HepG2 (cell line): ENCODE measurements around the gene NTM. TPM values are rescaled to one million over a fixed set of nuclear protein-coding genes. Genes with fewer than 3 reads are reported as not detected.

ENCODE experiments used
- ATAC-seq: fragments of 200-7000 bp; cut with Tn5 transposase; 3 replicates; pipeline ENCODE4 v1.9.1; 2020; ENCODE audit warnings: mild to moderate bottlenecking, moderate library complexity
- BruUV-seq: library from RNA; stranded (reverse); fragments of 400-500 nt; replicated peaks from 2 replicates; lab custom pipeline; 2021; lab: Mats Ljungman, UMichigan
- CTCF ChIA-PET: fragments of 300-600 bp; formaldehyde crosslinking; extraction: SDS; loops from one replicate; lab custom pipeline; 2021; ENCODE audit warnings: low total read pairs, inconsistent platforms, low intra/inter-chr PET ratio; lab: Yijun Ruan, JAX
- POLR2A ChIA-PET: fragments of 350-600 bp; sonication (Branson Sonifier 250); formaldehyde crosslinking; loops from one replicate; lab custom pipeline; 2020; ENCODE audit warnings: antibody characterized with exemption, inconsistent platforms; lab: Yijun Ruan, JAX
- DNase-seq: peaks from one replicate; pipeline ENCODE4 v3.0.0-alpha.2; 2015; ENCODE audit warnings: low spot score
- FAIRE-seq: peaks from 3 replicates; lab custom pipeline; 2011; peaks lifted over from hg19 to GRCh38; lab: Jason Lieb, UNC
- H2AFZ ChIP-seq: one replicate; pipeline ENCODE4 v1.6.1; 2011; ENCODE audit warnings: low read length, inconsistent platforms
- H3K27ac ChIP-seq: fragments of 300-600 bp; 3 replicates; pipeline ENCODE4 v1.8.0; 2011; ENCODE audit warnings: mixed run types, mild to moderate bottlenecking, mixed read lengths, low read length, inconsistent platforms; ENCODE audit not compliant: insufficient read depth; ENCODE audit errors: extremely low read length
- H3K27me3 ChIP-seq, 2 experiments: fragments of 200-600 bp in 1 of 2; 2 replicates in 1 of 2; 3 replicates in 1 of 2; pipeline versions ENCODE4 v1.6.0 to v1.8.0; 2011; ENCODE audit warnings: low read length in 2 of 2, mild to moderate bottlenecking in 2 of 2, moderate library complexity in 2 of 2, inconsistent platforms in 1 of 2; ENCODE audit not compliant: insufficient read depth in 2 of 2, control insufficient read depth in 1 of 2
- H3K36me3 ChIP-seq, 2 experiments: fragments of 200-600 bp in 1 of 2; replicated peaks in 1 of 2; 2 replicates in 1 of 2; 3 replicates in 1 of 2; pipeline versions ENCODE4 v1.5.1 to v1.8.0; 2011; ENCODE audit warnings: low read length in 2 of 2, inconsistent platforms in 1 of 2; ENCODE audit not compliant: insufficient read depth in 2 of 2, control insufficient read depth in 1 of 2
- H3K4me1 ChIP-seq: 2 replicates; pipeline ENCODE4 v1.5.1; 2012; ENCODE audit warnings: low read length, inconsistent platforms; ENCODE audit not compliant: insufficient read depth
- H3K4me2 ChIP-seq: 2 replicates; pipeline ENCODE4 v1.6.0; 2011; ENCODE audit warnings: low read depth, low read length, inconsistent platforms
- H3K4me3 ChIP-seq, 3 experiments: fragments of 200-600 bp in 1 of 3; sonication (generic), shearing (Covaris generic) in 1 of 3; replicated peaks in 1 of 3; 2 replicates each; pipeline ENCODE4 v1.5.1; 2011 to 2016; ENCODE audit warnings: low read length in 3 of 3, inconsistent platforms in 2 of 3, low read depth in 2 of 3, mild to moderate bottlenecking in 2 of 3, control low read depth in 1 of 3, mixed read lengths in 1 of 3; ENCODE audit not compliant: insufficient read depth in 1 of 3
- H3K79me2 ChIP-seq: one replicate; pipeline ENCODE4 v1.6.1; 2011; ENCODE audit warnings: low read length, inconsistent platforms; ENCODE audit not compliant: insufficient read depth
- H3K9ac ChIP-seq: 2 replicates; pipeline ENCODE4 v1.6.0; 2011; ENCODE audit warnings: mild to moderate bottlenecking, low read depth, low read length, inconsistent platforms; ENCODE audit not compliant: insufficient read depth
- H3K9me3 ChIP-seq: 2 replicates; pipeline ENCODE4 v1.5.1; 2012; ENCODE audit warnings: mild to moderate bottlenecking, low read length
- H4K20me1 ChIP-seq: 2 replicates; pipeline ENCODE4 v1.6.0; 2011; ENCODE audit warnings: inconsistent platforms, mild to moderate bottlenecking, low read length, moderate library complexity; ENCODE audit not compliant: insufficient read depth
- ELF4 ChIP-seq: sonication (generic); formaldehyde crosslinking; IDR thresholded peaks from 2 replicates; pipeline ENCODE4 v1.5.0; 2020; ENCODE audit warnings: missing genetic modification reagents, mild to moderate bottlenecking, moderate library complexity, borderline replicate concordance
- HIVEP1 ChIP-seq: sonication (generic); formaldehyde crosslinking; IDR thresholded peaks from 2 replicates; pipeline ENCODE4 v1.4.0; 2020; ENCODE audit warnings: mild to moderate bottlenecking, missing genetic modification reagents
- HMGXB4 ChIP-seq, 2 experiments: sonication (generic) in 1 of 2; formaldehyde crosslinking in 1 of 2; IDR thresholded peaks; 2 replicates each; pipeline versions ENCODE4 v1.4.0 to v1.6.1; 2018 to 2020; ENCODE audit warnings: missing genetic modification reagents in 2 of 2, borderline replicate concordance in 1 of 2, low read depth in 1 of 2, mild to moderate bottlenecking in 1 of 2, missing biosample characterization in 1 of 2
- ISL2 ChIP-seq: sonication (generic); formaldehyde crosslinking; IDR thresholded peaks from 2 replicates; pipeline ENCODE4 v1.5.0; 2020; ENCODE audit warnings: missing genetic modification reagents
- NFATC3 ChIP-seq: sonication (generic); formaldehyde crosslinking; IDR thresholded peaks from 2 replicates; pipeline ENCODE4 v1.5.1; 2020; ENCODE audit warnings: mild to moderate bottlenecking, missing genetic modification reagents
- NR1H2 ChIP-seq: sonication (generic); formaldehyde crosslinking; IDR thresholded peaks from 2 replicates; pipeline ENCODE4 v1.8.1; 2022; ENCODE audit warnings: low read depth, missing genetic modification reagents, borderline replicate concordance
- ONECUT2 ChIP-seq: sonication (generic); formaldehyde crosslinking; IDR thresholded peaks from 2 replicates; pipeline ENCODE4 v1.4.0; 2020; ENCODE audit warnings: missing genetic modification reagents
- PAF1 ChIP-seq: IDR thresholded peaks from 2 replicates; pipeline ENCODE4 v1.6.1; 2016; ENCODE audit warnings: missing genetic modification reagents, missing compliant biosample characterization
- RAD51 ChIP-seq: fragments of 450-650 bp; IDR thresholded peaks from 2 replicates; pipeline ENCODE4 v1.6.1; 2016; ENCODE audit warnings: borderline replicate concordance
- RFXAP ChIP-seq: sonication (generic); formaldehyde crosslinking; IDR thresholded peaks from 2 replicates; pipeline ENCODE4 v1.4.0; 2020; ENCODE audit warnings: missing genetic modification reagents, borderline replicate concordance
- SMAD9 ChIP-seq: sonication (generic); formaldehyde crosslinking; IDR thresholded peaks from 2 replicates; pipeline ENCODE4 v1.5.1; 2020; ENCODE audit warnings: mild to moderate bottlenecking, missing genetic modification reagents
- SNAPC2 ChIP-seq: sonication (generic); formaldehyde crosslinking; IDR thresholded peaks from 2 replicates; pipeline ENCODE4 v1.8.1; 2022; ENCODE audit warnings: mild to moderate bottlenecking, missing genetic modification reagents
- SP140L ChIP-seq: sonication (generic); formaldehyde crosslinking; IDR thresholded peaks from 2 replicates; pipeline ENCODE4 v1.4.0; 2020; ENCODE audit warnings: missing genetic modification reagents, borderline replicate concordance
- SP5 ChIP-seq: IDR thresholded peaks from 2 replicates; pipeline ENCODE4 v1.6.1; 2016; ENCODE audit warnings: low read depth, borderline replicate concordance
- ZMYM4 ChIP-seq: sonication (generic); formaldehyde crosslinking; IDR thresholded peaks from 2 replicates; pipeline ENCODE4 v1.8.1; 2023; ENCODE audit warnings: mild to moderate bottlenecking, missing genetic modification reagents
- ZNF569 ChIP-seq: sonication (generic); formaldehyde crosslinking; IDR thresholded peaks from 2 replicates; pipeline ENCODE4 v1.5.0; 2020; ENCODE audit warnings: mild to moderate bottlenecking, missing genetic modification reagents, moderate library complexity, borderline replicate concordance
- ZNF660 ChIP-seq: sonication (generic); formaldehyde crosslinking; IDR thresholded peaks from 2 replicates; pipeline ENCODE4 v1.5.1; 2020; ENCODE audit warnings: mild to moderate bottlenecking, low read depth, missing genetic modification reagents, borderline replicate concordance
- ZNF772 ChIP-seq: sonication (generic); formaldehyde crosslinking; IDR thresholded peaks from 2 replicates; pipeline ENCODE4 v1.5.0; 2020; ENCODE audit warnings: mild to moderate bottlenecking, missing genetic modification reagents
- ZSCAN30 ChIP-seq: sonication (generic); formaldehyde crosslinking; IDR thresholded peaks from 2 replicates; pipeline ENCODE4 v1.5.0; 2020; ENCODE audit warnings: mild to moderate bottlenecking, missing genetic modification reagents
- WGBS: methylation state at CpG from one replicate; pipeline ENCODE4 v1.1.6; 2017; ENCODE audit warnings: low lambda C conversion rate; 5-methylcytosine and 5-hydroxymethylcytosine counted together
- in situ Hi-C: cut with HindIII; loops from 2 replicates; pipeline ENCODE4 v1.10.0; 2017; ENCODE audit warnings: low pct_unique_long_range_greater_than_20kb; ENCODE audit not compliant: extremely low pct_ligation_motif_present
- intact Hi-C: fragments of 100-400 bp; cut with micrococcal nuclease; formaldehyde crosslinking; loops from one replicate; pipeline ENCODE4 v1.10.0; 2022; ENCODE audit not compliant: unreplicated experiment
- polyA plus RNA-seq, 8 experiments: library from polyadenylated mRNA; depleted of rRNA in 3 of 8; stranded (reverse) in 7 of 8; unstranded in 1 of 8; fragments of >200 nt; fragmentation: Illumina TruSeq in 4 of 8; extraction: Trizol in 4 of 8; gene quantifications; 2 replicates each; pipeline versions ENCODE4 v1.2.1 to v1.2.3, GENCODE V29; 2011 to 2016; ENCODE audit warnings: low read depth in 4 of 8, missing spikeins in 1 of 8, mixed read lengths in 1 of 8; ENCODE audit not compliant: insufficient read depth in 1 of 8
- total RNA-seq, 5 experiments: library from RNA; depleted of rRNA; stranded (reverse); fragments of >200 nt; fragmentation: Illumina TruSeq; extraction: Trizol; gene quantifications; 2 replicates each; pipeline ENCODE4 v1.2.3, GENCODE V29; 2016; ENCODE audit warnings: low read depth in 1 of 5

Gene NTM
- total and polyA plus RNA-seq, 2 of the 13 experiments (the other 11 are each of a cell fraction or from before 2014, with no cell fraction given): not detected

- Histone ChIP-seq H2AFZ (no peak overlapping the region), H3K36me3 (no peaks in the 10 kb centered on the region), H3K9ac (no peak overlapping the region), H3K4me1 (no peaks in the 10 kb centered on the region), H3K27me3 (peaks cover 0 to 25% of the 10 kb centered on the region in 2 experiments; a peak in 1 of 5 replicates), H4K20me1 (no peaks in the 10 kb centered on the region), H3K27ac (no peak overlapping the region), H3K4me2 (no peak overlapping the region), H3K4me3 (no peak overlapping the region), H3K9me3 (no peaks in the 10 kb centered on the region), H3K79me2 (no peaks in the 10 kb centered on the region)
- no peak for FAIRE-seq
- DNase-seq: no peak
- intact Hi-C loops: no loop called here
- in situ Hi-C loops: loop anchor here (25.0 kb wide), 1 partner anchor 1366 kb away; no protein-coding TSS in a partner anchor
- no peak for TF ChIP-seq ZNF660
- TF ChIP-seq RAD51: peak; percentile 52; the same call in 1 of the 2 replicates
- TF ChIP-seq HMGXB4 (CRISPR knock-in tag; IDR thresholded peaks at IDR 0.05; ENCODE audit: borderline replicate concordance in 1 of 2, low read depth in 1 of 2): no peak
- no peak for TF ChIP-seq SMAD9 (CRISPR knock-in tag)
- BruUV-seq: no TSS peak
- CTCF ChIA-PET: no interaction called here
- peak; percentile 13; the same call in 1 of the 3 replicates for ATAC-seq
- POLR2A ChIA-PET: no interaction called here
- WGBS: 12% methylated on average over 10 of the region's 10 CpGs
Measured at GRCh38 chr11:131695889-131696429, 325.5 kb downstream of the NTM start.

GRCh38 chr11:131696690-131697089 is 326.3 kb downstream of the NTM start:
- ChIA-PET POLR2A (no interaction called here), CTCF (no interaction called here)
- in situ Hi-C loops: loop anchor here (25.0 kb wide), 1 partner anchor 1366 kb away; no protein-coding TSS in a partner anchor
- no peak overlapping the region for H3K4me3 ChIP-seq
- BruUV-seq: no TSS peak
- no peak overlapping the region for H3K27ac ChIP-seq
- H3K4me1 ChIP-seq: no peaks in the 10 kb centered on the region
- no peak for ATAC-seq
- 26% methylated on average over 8 of the region's 8 CpGs for WGBS
- intact Hi-C loops: no loop called here
- H4K20me1 ChIP-seq: no peaks in the 10 kb centered on the region
- H2AFZ ChIP-seq: no peak overlapping the region
- no peaks in the 10 kb centered on the region for H3K9me3 ChIP-seq
- peaks cover 0 to 25% of the 10 kb centered on the region in 2 experiments; a peak in 1 of 5 replicates for H3K27me3 ChIP-seq
- H3K9ac ChIP-seq: no peak overlapping the region
- no peak for FAIRE-seq
- H3K4me2 ChIP-seq: no peak overlapping the region
- no peaks in the 10 kb centered on the region for H3K79me2 ChIP-seq
- DNase-seq: no peak
- H3K36me3 ChIP-seq: no peaks in the 10 kb centered on the region
- TF ChIP-seq RFXAP: no peak
- TF ChIP-seq NFATC3 (CRISPR knock-in tag): no peak
- TF ChIP-seq SNAPC2 (CRISPR knock-in tag): no peak
- no peak for TF ChIP-seq ELF4 (CRISPR knock-in tag)
- no peak for TF ChIP-seq NR1H2
- TF ChIP-seq HIVEP1 (CRISPR knock-in tag): no peak
- TF ChIP-seq ISL2 (CRISPR knock-in tag): no peak
- TF ChIP-seq ZMYM4 (CRISPR knock-in tag): no peak
- TF ChIP-seq SP5 (CRISPR knock-in tag): no peak
- TF ChIP-seq ZNF772 (CRISPR knock-in tag): no peak
- TF ChIP-seq ONECUT2 (CRISPR knock-in tag): no peak
- no peak for TF ChIP-seq SP140L
- no peak for TF ChIP-seq ZSCAN30 (CRISPR knock-in tag)
- no peak for TF ChIP-seq PAF1
- TF ChIP-seq ZNF569: no peak
